HG02759 (cell line): ENCODE measurements around the gene AP1AR.
A peak's percentile ranks its signal among the peaks of the same experiment; 100 is the strongest.
"Not testable (repeated sequence)": the region's sequence is repeated elsewhere in the genome, so short reads cannot be mapped to it uniquely, and the experiment has no call there.

ENCODE experiments used
- ATAC-seq: cut with Tn5 transposase; IDR thresholded peaks from one replicate; pipeline ENCODE4 v1.9.1; 2021; ENCODE audit warnings: mild to moderate bottlenecking, moderate library complexity; ENCODE audit not compliant: unreplicated experiment

The AP1AR gene

GRCh38 chr4:112309263-112309791 lies 77.7 kb downstream of the AP1AR start:
- ATAC-seq, result not testable (repeated sequence)

- no peak for ATAC-seq
Measured at GRCh38 chr4:112311516-112311915, 79.9 kb downstream of the AP1AR start.

GRCh38 chr4:112312610-112313239 lies 81.1 kb downstream of the AP1AR start:
- ATAC-seq, result peak; percentile 97

- no peak for ATAC-seq
Measured at GRCh38 chr4:112315446-112315845, 83.9 kb downstream of the AP1AR start.

GRCh38 chr4:112316360-112316759 lies 84.8 kb downstream of the AP1AR start:
- no peak for ATAC-seq

- ATAC-seq, result peak; percentile 98
Measured at GRCh38 chr4:112318239-112319142, 86.9 kb downstream of the AP1AR start.
